Measurements from ENCODE around the gene TSPAN18.

TSPAN18 gene

GRCh38 chr11:44759743-44760476 lies 33.1 kb downstream of the TSPAN18 start:
- no peak for DNase-seq (ENCODE audit: low read depth in 2 of 2)

- no peak for DNase-seq (ENCODE audit: low read depth in 2 of 2)
Measured at GRCh38 chr11:44760477-44760872, 33.7 kb downstream of the TSPAN18 start.

GRCh38 chr11:44760917-44761550 lies 34.3 kb downstream of the TSPAN18 start:
- no peak for DNase-seq (ENCODE audit: low read depth in 2 of 2)

- DNase-seq (ENCODE audit: low read depth in 2 of 2) = no peak
Measured at GRCh38 chr11:44761551-44761961, 34.8 kb downstream of the TSPAN18 start.

- no peak for DNase-seq (ENCODE audit: low read depth in 2 of 2)
Measured at GRCh38 chr11:44763121-44763820, 36.5 kb downstream of the TSPAN18 start.

GRCh38 chr11:44764583-44764982 lies 37.8 kb downstream of the TSPAN18 start:
- DNase-seq (ENCODE audit: low read depth in 2 of 2) = no peak

GRCh38 chr11:44765026-44765595 lies 38.3 kb downstream of the TSPAN18 start:
- DNase-seq (ENCODE audit: low read depth in 2 of 2) = no peak

- no peak for DNase-seq (ENCODE audit: low read depth in 2 of 2)
Measured at GRCh38 chr11:44765676-44766075, 38.9 kb downstream of the TSPAN18 start.

GRCh38 chr11:44766112-44766971 lies 39.6 kb downstream of the TSPAN18 start:
- DNase-seq (ENCODE audit: low read depth in 2 of 2) = no peak

- no peak for DNase-seq (ENCODE audit: low read depth in 2 of 2)
Measured at GRCh38 chr11:44766972-44767278, 40.2 kb downstream of the TSPAN18 start.

- no peak for DNase-seq (ENCODE audit: low read depth in 2 of 2)
Measured at GRCh38 chr11:44767421-44767820, 40.7 kb downstream of the TSPAN18 start.

- no peak for DNase-seq (ENCODE audit: low read depth in 2 of 2)
Measured at GRCh38 chr11:44770401-44770800, 43.6 kb downstream of the TSPAN18 start.

GRCh38 chr11:44771252-44771734 lies 44.5 kb downstream of the TSPAN18 start:
- DNase-seq (ENCODE audit: low read depth in 2 of 2) = no peak

- DNase-seq (ENCODE audit: low read depth in 2 of 2) = no peak
Measured at GRCh38 chr11:44771841-44772240, 45.1 kb downstream of the TSPAN18 start.

GRCh38 chr11:44773351-44773965 lies 46.7 kb downstream of the TSPAN18 start:
- no peak for DNase-seq (ENCODE audit: low read depth in 2 of 2)

GRCh38 chr11:44774108-44774507 lies 47.3 kb downstream of the TSPAN18 start:
- no peak for DNase-seq (ENCODE audit: low read depth in 2 of 2)

GRCh38 chr11:44774731-44775130 lies 48.0 kb downstream of the TSPAN18 start:
- DNase-seq (ENCODE audit: low read depth in 2 of 2) = no peak

- no peak for DNase-seq (ENCODE audit: low read depth in 2 of 2)
Measured at GRCh38 chr11:44775366-44775984, 48.7 kb downstream of the TSPAN18 start.

GRCh38 chr11:44775985-44776446 lies 49.3 kb downstream of the TSPAN18 start:
- no peak for DNase-seq (ENCODE audit: low read depth in 2 of 2)

GRCh38 chr11:44776551-44777208 lies 49.9 kb downstream of the TSPAN18 start:
- no peak for DNase-seq (ENCODE audit: low read depth in 2 of 2)

Data from fibroblast of skin of left biceps (primary cell).